ENCODE results near the gene GPR143.

Gene GPR143

DNA sequence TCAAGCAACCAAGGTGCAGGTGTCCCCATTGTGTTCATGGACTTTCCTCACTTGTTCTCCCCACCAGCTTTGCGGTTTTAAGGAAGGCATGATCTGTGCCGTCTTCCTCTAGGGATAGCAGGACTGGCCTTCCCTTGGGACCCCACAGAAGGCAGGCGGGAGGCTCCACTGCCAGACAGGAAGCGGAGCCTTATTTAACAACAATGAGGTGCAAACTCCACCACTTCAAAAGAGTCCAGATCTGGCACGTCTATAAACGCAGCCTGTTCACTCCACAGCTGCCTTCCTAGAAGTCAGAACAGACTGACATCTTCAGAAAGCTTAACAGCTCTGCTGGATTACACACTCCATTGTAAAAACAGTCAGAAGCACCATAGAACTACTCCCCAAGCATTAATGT lies 1.7 kb upstream of the GPR143 start:
- DNase-seq = no peak

DNA sequence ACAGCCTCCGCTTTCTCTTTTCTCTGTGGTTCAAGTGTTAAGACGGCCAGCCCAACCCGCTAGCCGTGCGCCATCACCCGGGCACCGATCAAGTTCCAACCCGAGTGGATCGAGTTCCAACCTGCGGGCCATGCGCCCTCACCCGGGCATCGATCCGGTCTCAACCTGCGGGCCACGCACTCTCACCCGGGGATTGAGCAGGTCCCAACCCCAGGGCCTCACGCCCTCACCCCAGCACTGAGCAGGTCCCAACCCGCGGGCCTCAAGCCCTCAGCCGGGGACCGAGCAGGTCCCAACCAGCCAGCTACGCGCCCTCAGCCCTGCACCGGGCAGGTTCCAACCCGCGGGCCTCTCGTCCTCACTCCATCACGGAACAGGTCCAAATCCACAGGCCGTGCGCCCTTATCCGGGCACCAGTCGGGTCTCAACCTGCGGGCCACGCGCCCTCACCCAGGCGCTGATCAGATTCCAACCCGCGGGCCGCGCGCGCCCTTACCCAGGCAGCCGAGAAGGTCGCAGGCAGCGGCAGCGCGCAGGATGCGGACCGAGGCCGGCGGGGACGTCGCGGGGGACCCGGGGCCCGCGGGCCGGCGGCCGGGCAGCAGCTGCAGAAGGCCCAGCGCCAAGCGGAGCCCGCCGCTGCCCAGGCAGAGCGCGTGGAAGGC lies 443 bp downstream of the GPR143 start:
- no peak for DNase-seq

DNA sequence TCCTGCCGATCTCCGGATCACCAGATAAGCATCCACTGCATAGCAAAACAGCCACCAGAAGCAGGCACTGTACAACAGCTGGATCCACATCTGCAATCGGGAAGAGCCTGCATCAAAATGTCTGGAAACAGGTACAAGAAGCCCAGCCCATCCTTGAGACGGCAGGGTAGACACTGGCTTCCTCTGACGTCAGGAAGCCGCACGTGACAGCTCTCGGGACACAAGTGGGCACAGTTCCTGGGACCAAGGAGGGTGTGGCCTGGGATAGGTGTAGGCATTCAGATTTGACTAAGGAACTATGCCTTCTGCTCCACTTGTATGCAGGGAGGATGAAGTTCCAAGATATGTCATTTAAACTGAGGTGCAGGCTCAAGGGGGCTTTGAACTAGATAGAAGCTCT lies 6.3 kb downstream of the GPR143 start:
- DNase-seq = no peak

DNA sequence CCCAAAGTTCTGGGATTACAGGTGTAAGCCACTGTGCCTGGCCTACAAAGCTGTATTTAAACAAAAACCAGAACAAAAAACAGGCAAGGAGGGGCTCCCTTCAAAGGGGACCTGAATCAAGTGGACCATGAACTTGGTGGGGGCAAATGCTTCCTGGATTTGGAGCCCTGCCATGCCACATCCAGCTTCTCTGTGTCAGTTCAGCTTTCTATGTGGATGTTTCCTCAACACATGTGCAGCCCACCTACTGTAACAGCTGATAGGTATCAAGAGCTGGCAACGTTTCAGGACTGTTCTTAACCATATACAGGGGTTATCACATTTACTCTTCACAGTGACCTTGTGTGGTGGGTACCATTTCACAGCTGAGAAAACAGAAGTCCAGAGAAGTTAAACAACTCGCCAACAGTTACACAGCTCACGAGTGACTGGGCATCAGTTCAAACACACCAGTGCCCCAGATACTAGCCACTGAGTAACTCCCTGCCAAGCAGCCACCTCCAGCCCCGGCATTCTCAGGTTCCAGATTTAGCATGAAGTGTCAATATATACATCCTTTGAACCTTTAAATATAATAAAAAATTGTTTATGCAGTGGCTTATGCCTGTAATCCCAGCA lies 7.5 kb downstream of the GPR143 start:
- DNase-seq = no peak

DNA sequence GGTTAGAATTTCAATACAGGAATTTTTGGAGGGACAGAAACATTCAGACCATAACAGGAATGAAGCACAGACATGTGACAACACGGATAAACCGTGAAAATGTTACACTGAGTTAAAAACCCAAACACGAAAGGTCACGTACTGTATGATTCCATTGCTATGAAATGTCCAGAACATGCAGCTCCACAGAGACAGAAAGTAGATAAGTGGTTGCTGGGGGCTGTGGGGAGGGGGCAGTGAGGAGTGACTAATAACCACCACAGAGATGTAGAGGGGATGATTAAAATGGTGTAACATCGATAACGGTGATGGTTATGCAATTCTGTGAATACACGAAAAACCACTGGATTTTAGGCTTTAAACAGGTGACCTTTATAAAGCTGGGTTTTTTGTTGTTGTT lies 8.3 kb downstream of the GPR143 start:
- no peak for DNase-seq

DNA sequence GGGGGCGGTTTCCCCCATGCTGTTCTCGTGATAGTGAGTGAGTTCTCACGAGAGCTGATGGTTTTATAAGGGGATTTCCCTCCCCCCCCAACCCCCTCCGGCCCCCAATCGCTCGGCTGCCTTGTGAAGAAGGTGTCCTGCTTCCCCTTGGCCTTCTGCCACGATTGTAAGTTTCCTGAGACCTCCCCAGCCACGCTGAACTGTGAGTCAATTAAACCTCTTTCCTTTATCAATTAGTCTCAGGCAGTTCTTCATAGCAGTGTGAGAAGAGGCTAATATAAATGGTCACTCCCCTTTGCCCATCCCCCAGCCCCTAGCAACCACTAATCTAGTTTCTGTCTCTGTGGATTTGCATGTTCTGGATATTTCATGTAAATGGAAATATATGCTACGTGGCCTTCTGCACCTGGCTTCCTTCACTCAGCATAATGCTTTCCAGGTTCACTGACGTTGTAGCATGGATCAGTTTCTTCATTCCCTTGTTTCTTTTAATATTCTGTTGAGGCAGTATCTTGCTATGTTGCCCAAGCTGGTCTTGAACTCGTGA lies 16.4 kb downstream of the GPR143 start:
- DNase-seq = no peak

DNA sequence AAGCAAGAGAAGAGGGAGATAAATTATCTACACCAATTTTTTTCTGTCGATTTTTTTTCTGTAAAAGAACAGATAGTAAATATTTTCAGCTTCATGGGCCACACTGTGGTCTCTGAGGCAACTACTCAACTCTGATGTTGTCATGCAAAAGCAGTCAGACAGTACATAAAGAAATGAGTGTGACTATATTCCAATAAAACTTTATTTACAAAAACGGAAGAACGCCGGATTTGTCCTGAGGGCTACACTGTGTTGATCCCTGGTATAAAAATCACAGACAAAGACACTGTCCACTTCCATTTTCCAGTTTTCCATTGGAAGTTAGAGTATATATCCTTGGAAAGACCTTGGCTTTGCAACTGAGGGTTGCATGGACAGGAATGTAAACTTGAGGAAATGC lies 18.0 kb downstream of the GPR143 start:
- DNase-seq = no peak

DNA sequence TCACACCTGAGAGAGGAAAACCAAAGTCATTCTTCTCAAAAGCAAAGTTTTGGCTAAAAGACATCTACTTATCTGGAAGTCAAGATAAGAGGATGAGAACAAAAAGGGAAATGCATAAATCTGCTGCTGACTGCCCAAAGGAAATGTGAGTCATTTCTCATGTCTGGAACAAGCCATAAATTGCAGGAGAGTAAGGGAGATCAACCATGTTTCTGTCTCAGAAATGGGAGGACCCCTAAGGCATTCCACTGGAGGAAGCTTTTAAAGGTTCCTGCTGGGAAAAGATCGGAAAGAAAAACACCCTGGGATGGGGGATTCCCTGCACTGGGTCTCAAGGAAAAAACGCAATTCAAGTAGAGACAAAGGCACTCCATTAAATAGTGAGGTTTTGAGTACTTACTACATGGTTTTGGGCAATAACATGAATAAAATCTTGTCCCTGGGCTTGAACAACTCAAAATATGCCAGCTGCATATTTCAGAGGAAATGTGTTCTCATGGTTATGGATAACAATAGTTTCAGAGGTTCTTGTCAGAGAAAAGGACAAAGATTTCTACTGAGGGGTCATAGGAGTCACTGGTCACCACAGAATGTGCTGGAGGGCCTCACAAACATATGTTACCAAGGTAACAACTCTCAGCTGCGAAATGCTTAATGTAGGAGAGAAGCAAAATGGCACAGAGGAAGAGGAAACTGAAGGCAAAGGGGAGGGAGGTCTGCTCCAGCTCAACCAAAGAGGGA lies 19.3 kb downstream of the GPR143 start:
- no peak for DNase-seq

DNA sequence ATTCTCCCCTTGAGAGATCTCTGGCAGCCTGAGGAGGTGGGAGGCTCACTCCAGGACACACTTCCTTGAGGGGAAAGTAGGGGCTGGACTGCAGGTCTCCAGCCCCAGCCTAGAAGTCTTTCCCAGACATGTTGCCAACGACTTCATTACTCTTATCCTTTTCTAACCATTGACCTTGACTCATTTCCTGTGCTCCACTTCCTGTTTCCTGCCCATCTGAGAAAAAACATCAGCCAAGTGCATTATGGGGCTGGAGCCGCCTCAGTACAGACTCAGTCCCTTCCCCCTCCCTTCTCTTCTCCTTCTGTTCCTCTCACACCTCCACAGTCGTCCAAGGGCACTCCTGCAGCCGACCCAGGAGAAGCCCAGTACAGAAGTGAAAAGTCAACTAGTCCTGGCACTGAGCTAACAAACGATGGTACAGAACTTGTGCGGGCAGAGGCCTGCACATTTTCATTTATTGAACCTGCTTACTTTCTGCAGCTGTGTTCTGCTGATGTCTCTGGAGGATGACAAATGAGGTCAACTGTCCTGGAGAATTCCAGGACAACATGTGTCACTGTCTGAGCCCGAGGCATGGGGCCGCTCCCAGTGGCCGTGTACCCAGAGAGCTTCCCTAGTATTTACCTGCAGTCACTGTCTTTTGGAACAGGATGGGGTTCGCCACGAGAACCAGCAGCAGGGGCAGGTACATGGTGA lies 20.1 kb downstream of the GPR143 start:
- DNase-seq = no peak

DNA sequence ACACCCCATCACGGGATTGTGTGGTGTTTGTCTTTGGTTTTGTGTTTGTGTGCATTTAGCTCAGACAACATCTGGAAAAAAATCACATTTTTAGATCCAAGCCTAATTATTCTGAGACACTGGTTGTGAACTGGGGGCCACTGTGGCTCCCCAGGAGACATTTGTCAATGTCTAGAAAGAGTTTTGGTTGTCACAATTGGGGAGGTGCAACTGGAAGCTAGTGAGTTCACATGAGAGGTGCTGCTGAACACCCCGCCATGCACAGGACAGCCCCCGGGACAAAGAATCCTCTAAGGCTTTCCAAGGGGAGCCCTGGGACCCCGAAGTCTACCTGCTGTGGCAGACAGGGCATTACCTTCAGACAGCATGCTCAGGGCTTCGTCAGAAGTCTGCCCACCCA lies 26.5 kb downstream of the GPR143 start:
- no peak for DNase-seq

DNA sequence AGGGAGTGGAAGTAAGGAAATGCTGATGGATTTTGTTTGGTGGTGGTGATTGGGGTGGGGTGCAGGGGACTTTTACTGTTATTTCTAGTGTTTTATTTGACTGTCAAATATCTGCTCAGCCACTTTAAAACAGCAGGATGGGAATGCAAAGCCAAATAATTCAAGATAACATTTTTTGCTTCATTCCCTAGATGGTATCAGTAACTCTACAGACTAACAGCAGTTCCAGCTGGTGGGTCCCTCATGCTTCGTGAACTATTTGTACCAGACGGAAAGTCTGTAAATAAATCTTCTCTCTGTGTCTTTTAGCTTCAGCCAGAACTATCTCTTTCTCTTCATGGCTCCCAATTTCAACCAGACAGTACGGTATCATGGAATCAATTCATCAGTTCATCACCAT lies 27.5 kb downstream of the GPR143 start:
- no peak for DNase-seq

DNA sequence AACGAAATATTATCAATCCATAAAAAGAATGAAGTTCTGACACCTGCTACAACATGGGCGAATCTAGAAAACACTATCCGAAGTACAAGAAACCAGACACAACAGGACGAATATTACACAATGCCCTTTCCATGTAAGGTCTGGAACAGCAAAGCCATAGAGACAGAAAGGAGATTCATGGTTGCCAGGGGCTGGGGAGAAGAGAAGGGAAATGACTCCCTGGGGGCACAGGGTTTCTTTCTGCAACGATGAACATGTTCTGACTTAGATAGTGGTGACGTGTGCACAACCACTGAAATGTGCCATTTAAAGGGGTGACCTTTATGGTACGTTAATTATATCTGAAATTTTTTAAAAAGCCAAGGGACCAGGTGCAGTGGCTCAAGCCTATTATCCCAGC lies 28.3 kb downstream of the GPR143 start:
- no peak for DNase-seq

DNA sequence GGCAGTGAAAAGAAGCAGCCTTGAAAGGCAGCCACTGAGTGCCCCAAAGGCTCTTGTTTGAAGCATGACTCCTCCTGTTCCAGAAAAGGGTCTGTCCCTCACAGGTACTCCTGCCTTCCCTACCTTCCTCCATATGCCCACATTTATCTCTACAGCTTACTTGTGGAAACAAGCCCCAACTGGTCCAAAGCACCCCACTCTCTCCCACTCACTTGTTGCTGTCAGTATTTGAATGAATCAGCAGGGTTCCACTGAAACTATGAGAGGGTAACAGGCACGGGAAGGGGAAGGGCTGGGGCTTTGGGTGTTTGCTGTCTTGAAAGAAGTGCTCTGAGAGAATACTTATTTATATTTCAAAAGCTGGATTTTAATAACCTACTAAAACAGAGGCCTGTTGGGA lies 34.9 kb downstream of the GPR143 start:
- no peak for DNase-seq

DNA sequence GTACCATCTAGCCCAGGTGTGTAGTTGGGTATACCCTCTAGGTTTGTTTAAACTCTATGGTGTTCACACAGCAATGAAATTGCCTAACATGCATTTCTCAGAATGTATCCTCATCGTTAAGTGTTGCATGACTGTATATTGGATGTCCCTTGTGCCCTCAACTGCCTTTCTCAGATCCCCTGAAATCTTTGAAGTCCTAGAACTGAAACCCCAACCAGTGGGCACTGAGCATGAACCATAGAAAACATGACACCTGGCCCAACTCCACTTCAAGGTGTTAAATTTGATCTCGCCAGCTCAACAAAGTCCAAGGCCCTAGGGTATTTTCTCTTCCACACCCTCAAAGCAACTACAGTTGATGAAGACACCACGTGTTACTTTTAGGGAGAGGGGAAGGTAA lies 35.6 kb downstream of the GPR143 start:
- DNase-seq = no peak

DNA sequence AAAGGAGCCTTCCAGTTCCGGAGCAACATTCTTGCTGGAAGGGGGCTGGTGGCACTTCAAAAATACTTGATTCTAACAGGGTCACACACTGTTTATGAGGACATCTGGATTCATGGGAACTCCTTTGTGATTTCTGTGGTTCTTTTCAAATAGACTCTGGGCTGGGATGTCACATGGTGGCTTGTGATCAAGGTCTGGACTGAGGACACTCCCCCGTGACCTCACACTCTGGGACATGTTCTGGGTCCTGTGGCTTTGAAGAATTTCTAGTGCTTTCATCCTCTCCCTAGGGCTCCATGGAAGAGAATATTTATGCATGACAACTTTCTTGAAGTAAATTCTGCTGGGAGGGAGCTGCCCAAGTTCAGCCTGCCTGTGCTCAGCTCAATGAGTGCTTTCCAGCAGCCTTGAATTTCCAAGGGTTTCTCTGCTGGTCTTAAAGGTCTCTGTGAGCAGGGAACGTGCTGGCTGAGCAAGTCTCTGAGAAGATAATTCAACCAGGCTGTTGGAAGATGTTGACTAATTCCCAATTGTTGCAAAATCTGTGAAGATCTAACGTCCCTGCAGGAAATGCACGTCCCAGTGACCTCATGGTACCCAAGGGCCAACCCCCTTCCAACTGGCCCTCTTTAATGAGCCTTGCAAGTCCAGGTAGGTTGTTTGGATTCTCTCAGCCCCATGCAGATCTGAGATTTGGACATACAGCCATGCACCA lies 36.3 kb downstream of the GPR143 start:
- no peak for DNase-seq

DNA sequence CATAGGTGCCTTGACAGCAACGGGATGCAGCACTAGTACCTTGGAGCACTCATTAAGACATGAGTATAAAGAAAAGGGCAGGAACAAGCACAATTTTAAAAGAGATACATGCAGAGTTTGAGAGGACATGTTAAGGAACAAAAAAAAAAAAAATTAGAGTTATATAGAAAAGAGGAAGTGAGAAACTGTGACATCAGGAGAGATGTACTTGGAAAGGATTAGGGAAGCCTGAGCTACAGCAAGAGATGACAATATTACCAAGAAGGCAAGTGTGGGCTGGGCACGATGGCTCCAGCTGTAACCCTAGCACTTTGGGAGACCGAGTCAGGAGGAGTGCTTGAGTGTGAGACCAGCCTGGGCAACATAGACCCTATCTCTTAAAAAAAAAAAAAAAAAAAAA lies 37.4 kb downstream of the GPR143 start:
- DNase-seq = no peak

DNA sequence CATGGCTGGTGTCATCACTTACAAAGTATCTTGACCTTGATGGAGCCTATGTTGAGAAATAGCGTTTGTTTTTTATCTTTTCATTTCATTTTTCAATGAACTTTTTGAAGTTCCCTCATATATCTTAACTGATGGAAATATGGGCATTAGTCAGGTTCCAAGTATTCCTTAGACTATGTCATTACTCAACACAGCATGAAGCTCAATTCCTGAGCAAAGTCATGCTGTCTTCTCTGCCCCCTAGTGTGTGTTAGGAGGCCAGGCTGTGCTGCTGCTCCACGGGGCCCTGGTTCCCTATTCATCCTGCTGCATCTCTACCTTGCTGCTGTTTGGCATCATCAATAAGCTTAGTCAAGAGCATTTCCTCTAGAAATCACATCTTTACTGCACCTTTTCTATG lies 40.9 kb downstream of the GPR143 start:
- DNase-seq = no peak

DNA sequence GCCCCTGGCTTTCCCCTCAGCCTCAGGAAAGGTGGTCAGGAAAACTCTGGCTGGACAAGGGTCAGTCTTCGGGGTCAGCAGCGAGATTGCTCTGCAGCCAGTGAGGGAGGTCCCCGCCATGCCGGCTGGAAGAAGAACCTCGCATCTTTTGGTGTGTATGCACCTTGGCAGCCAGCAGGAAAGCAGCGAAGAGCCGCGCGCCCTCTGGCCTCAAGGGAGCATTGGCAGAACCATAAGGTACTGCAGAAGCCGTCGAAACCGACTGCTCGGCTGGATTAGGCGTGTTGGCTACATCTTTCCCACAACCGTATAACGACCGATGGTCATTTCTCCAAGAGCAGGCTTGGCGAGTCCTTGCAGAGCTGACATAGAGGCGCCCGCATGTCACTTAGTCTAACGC lies 48.3 kb downstream of the GPR143 start:
- no peak for DNase-seq

DNA sequence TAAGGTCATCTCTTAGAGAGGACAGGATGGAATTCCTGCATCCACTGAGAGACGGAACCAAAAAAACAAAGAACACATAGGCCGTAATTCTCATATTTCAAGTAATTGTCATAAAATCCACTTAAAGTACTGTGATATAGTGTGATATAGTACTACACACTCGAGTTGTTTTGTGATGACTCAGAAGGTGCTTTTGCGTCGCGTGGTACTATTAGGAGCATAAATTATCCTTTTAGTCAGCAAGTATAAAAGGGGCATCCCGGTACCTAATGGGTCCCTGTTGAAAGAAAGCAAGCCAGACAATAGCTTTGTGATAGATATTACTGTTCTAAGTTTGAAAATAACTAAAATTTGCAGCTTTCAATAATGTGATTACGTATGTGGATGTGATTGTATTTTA lies 55.3 kb downstream of the GPR143 start:
- DNase-seq = no peak

DNA sequence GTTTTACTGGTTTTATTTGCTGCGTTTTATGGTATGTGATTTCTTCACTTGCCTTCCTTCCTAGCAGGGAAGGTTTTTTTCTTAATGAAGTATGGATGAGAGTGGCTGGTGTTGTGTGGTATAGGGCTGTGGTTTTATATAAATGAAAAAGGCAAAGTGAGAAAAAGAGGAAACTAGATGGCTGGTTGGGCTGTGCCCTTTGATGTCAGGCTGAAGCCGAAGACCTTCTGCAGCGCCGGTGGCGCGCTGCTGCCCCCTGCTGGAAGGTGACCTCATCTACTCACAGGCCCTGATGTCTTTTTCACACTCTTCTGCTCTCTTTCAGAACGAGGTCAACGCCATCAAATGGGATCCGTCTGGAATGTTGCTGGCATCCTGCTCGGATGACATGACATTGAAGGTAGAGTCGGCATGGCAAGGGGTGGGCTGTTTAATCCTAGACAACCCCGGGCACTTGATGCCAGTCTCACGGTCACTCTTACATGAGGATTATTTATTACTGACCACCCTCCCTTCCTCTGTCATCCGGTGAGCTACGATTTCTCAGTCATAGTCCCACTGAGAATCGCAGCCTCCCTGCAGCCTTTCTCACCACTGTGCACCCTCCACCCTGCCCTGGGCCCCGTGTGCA lies 56.6 kb downstream of the GPR143 start:
- peak; percentile 80 for DNase-seq

DNA sequence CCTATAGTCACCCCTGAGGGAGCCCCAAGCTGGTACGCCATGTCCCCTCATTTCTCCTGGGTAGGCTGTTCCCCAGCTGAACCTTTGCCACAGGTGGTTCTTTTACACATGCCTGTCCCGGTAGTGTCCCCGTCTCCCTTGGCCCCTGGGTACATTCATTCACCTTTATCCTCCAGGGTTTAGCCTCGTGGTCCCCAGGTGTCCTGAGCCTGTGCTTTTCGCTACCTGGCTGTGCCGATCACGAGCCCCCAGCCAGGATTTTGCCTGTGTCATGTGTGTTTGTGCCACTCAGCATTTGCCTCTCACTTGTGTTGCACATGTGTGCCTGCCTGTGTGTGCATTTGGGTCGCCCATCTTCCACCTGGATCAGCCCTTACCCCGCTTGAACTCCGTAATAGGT lies 57.6 kb downstream of the GPR143 start:
- DNase-seq = no peak

DNA sequence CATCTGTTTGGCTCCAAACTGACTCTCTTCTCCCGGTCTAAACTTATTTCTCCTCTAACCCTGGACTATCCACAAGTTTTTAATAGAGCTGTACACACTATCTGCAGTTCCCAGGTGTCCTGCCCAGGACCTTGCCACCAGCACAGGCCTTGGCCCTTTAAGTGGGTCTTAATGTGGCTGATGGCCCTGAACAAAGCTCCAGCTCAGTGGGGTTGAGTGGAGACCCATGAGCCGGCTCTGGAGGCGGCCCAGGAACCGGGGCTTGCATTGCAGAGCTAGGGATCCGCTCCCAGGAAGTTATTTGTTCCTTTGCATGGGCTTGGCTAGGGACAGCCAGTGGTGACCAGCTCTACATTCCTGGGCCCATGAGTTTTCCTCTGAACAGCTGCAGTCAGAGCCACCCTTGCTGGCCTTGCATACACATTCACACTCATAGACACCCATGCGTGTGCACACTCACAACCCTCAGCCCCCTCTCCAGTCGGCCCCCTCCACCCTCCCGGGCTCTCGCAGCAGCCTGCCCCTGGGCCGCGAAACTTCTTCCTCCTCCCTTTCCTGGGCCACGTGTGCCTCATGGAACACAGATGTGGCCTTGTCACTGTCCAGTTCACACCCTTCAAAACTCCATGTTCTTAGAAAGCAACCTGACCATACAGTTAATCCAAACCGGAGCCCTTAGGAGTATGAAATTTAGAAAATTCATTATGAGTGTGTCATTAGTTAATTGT lies 58.2 kb downstream of the GPR143 start:
- DNase-seq = no peak
